ENCODE measurements around the gene SEC61B. TPM values are rescaled to one million over a fixed set of nuclear protein-coding genes. Genes with fewer than 3 reads are reported as not detected.

The SEC61B gene
- total RNA-seq, 1 experiment from 2014 or later, result 167 TPM

DNA sequence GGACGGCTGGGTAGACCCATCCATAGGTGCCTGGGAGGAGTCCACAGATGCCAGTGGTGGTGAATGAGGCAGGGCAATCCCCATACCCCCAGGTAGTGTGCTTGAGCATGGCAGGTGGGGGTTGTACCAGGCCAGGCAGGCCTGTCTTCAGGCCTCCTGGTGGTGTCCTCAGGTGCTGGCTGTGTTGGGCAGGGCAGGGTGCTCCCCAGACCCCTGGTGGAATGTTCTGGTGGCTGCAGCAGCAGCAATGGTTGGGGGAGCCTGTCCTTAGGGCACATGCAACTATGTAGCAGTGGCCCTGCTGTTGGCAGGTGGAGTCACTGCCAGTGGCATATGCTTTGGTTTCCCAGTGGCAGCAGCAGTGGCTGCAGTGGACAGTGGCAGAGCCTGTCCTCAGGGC lies 10.3 kb upstream of the SEC61B start:
- peaks cover 7% of the 10 kb centered on the region; the same call in 1 of the 2 replicates for H3K4me1 Mint-ChIP-seq
- no peak overlapping the region for H3K4me3 Mint-ChIP-seq
- H3K27ac Mint-ChIP-seq, result no peak overlapping the region
- H3K9me3 Mint-ChIP-seq, result no peaks in the 10 kb centered on the region
- POLR2A ChIA-PET, result no interaction called here
- H3K36me3 Mint-ChIP-seq, result 0 out of 2 replicates have a peak, but pooled peaks cover 3% of the 10 kb centered on the region
- TF ChIP-seq NFYB (CRISPR knock-in tag; conservative IDR thresholded peaks at IDR 0.05; ENCODE audit: low read depth), result no peak
- TF ChIP-seq ZNF121 (CRISPR knock-in tag; IDR thresholded peaks at IDR 0.05), result peak; percentile 80
- DNase-seq (ENCODE audit: low spot score) (peak; percentile 29), ATAC-seq (peak; percentile 92)
- CTCF ChIA-PET, result interaction anchor here (2.0 kb wide), 1 partner anchor 27 kb away, joined by 8 read pairs; no protein-coding TSS in a partner anchor
- peaks cover 10% of the 10 kb centered on the region; the same call in 1 of the 2 replicates for H3K27me3 Mint-ChIP-seq (ENCODE audit: low read depth)

DNA sequence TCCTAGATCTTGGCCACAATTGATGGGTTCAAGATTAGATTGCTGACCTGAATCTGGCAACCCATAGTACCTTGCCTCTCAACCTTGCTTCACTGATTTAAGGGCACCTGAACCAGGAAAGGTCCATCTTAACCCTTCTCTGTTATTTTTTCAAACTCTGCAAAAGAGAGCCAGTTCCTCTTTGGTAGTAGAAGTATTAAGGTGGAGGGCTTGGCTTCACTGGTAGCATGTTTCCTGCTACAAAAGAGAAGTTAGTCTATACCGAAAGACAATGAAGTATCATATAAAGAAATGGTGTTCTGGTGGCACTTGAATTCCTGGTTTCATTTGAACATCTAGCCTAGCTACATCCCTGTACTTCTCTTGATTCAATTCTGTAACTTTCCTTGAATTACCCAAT lies 8.9 kb upstream of the SEC61B start:
- Mint-ChIP-seq H3K36me3 (peaks cover 14% of the 10 kb centered on the region), H3K4me3 (no peak overlapping the region), H3K27me3 (ENCODE audit: low read depth) (peaks cover 10% of the 10 kb centered on the region; the same call in 1 of the 2 replicates), H3K4me1 (peaks cover 7% of the 10 kb centered on the region; the same call in 1 of the 2 replicates), H3K9me3 (no peaks in the 10 kb centered on the region), H3K27ac (no peak overlapping the region)
- ChIA-PET CTCF (no interaction called here), POLR2A (no interaction called here)
- TF ChIP-seq ZNF671 (CRISPR knock-in tag; IDR thresholded peaks at IDR 0.05) (no peak), TCF7 (CRISPR knock-in tag; IDR thresholded peaks at IDR 0.05; ENCODE audit: low read depth) (no peak), EMX1 (CRISPR knock-in tag; IDR thresholded peaks at IDR 0.05) (no peak), RORB (CRISPR knock-in tag; IDR thresholded peaks at IDR 0.05) (no peak), NR1H2 (CRISPR knock-in tag; IDR thresholded peaks at IDR 0.05) (no peak), TP53 (CRISPR knock-in tag; IDR thresholded peaks at IDR 0.05) (no peak), ZNF138 (CRISPR knock-in tag; conservative IDR thresholded peaks at IDR 0.05) (no peak), IRF2 (CRISPR knock-in tag; IDR thresholded peaks at IDR 0.05; ENCODE audit: borderline replicate concordance, low read depth) (no peak), TEAD4 (CRISPR knock-in tag; IDR thresholded peaks at IDR 0.05) (no peak), CREM (CRISPR knock-in tag; IDR thresholded peaks at IDR 0.05) (no peak), NFYB (CRISPR knock-in tag; conservative IDR thresholded peaks at IDR 0.05; ENCODE audit: low read depth) (no peak), CBFB (CRISPR knock-in tag; IDR thresholded peaks at IDR 0.05; ENCODE audit: low read depth) (no peak), ATF1 (CRISPR knock-in tag; IDR thresholded peaks at IDR 0.05) (no peak)
- TF ChIP-seq, protein P1, sequence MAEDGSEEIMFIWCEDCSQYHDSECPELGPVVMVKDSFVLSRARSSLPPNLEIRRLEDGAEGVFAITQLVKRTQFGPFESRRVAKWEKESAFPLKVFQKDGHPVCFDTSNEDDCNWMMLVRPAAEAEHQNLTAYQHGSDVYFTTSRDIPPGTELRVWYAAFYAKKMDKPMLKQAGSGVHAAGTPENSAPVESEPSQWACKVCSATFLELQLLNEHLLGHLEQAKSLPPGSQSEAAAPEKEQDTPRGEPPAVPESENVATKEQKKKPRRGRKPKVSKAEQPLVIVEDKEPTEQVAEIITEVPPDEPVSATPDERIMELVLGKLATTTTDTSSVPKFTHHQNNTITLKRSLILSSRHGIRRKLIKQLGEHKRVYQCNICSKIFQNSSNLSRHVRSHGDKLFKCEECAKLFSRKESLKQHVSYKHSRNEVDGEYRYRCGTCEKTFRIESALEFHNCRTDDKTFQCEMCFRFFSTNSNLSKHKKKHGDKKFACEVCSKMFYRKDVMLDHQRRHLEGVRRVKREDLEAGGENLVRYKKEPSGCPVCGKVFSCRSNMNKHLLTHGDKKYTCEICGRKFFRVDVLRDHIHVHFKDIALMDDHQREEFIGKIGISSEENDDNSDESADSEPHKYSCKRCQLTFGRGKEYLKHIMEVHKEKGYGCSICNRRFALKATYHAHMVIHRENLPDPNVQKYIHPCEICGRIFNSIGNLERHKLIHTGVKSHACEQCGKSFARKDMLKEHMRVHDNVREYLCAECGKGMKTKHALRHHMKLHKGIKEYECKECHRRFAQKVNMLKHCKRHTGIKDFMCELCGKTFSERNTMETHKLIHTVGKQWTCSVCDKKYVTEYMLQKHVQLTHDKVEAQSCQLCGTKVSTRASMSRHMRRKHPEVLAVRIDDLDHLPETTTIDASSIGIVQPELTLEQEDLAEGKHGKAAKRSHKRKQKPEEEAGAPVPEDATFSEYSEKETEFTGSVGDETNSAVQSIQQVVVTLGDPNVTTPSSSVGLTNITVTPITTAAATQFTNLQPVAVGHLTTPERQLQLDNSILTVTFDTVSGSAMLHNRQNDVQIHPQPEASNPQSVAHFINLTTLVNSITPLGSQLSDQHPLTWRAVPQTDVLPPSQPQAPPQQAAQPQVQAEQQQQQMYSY (CRISPR knock-in tag; IDR thresholded peaks at IDR 0.05), result no peak
- TF ChIP-seq, protein P2, sequence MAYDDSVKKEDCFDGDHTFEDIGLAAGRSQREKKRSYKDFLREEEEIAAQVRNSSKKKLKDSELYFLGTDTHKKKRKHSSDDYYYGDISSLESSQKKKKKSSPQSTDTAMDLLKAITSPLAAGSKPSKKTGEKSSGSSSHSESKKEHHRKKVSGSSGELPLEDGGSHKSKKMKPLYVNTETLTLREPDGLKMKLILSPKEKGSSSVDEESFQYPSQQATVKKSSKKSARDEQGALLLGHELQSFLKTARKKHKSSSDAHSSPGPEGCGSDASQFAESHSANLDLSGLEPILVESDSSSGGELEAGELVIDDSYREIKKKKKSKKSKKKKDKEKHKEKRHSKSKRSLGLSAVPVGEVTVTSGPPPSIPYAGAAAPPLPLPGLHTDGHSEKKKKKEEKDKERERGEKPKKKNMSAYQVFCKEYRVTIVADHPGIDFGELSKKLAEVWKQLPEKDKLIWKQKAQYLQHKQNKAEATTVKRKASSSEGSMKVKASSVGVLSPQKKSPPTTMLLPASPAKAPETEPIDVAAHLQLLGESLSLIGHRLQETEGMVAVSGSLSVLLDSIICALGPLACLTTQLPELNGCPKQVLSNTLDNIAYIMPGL (CRISPR knock-in tag; IDR thresholded peaks at IDR 0.05), result no peak
- TF ChIP-seq, protein P3, sequence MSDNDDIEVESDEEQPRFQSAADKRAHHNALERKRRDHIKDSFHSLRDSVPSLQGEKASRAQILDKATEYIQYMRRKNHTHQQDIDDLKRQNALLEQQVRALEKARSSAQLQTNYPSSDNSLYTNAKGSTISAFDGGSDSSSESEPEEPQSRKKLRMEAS (CRISPR knock-in tag; IDR thresholded peaks at IDR 0.05), result no peak
- TF ChIP-seq, protein P4, sequence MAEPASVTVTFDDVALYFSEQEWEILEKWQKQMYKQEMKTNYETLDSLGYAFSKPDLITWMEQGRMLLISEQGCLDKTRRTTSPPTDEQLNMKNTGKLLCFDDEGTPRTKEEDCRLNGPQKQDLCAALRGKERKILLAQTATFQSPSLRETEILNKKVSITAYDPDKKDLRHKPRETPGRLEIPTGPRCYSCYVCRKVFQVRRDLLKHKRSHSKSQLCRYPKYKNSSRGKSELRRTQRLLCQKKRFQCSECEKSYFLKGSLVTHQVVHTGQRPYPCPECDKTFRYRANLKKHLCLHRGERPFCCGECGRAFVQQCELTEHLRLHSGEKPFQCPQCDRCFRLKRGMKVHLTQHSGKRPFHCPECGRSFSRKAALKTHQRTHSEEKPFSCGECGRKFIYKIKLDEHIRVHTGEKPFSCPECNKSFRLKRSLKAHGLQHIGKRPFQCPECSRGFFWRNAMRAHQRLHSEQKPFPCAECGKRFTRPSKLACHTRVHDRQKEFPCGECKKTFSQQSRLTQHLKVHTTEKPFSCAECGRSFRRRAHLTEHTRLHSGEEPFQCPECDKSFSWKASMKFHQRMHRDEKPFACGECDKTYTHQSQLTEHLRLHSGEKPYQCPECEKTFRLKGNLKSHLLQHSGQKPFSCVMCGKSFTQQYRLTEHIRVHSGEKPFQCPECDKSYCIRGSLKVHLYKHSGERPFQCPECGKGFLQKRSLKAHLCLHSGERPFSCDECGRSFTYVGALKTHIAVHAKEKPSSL (CRISPR knock-in tag; conservative IDR thresholded peaks at IDR 0.05), result no peak
- TF ChIP-seq, protein P5, sequence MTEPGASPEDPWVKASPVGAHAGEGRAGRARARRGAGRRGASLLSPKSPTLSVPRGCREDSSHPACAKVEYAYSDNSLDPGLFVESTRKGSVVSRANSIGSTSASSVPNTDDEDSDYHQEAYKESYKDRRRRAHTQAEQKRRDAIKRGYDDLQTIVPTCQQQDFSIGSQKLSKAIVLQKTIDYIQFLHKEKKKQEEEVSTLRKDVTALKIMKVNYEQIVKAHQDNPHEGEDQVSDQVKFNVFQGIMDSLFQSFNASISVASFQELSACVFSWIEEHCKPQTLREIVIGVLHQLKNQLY (CRISPR knock-in tag; IDR thresholded peaks at IDR 0.05), result no peak
- ATAC-seq (no peak), DNase-seq (ENCODE audit: low spot score) (no peak)

Data from WTC11 (cell line).